ENCODE data around the gene SYTL5.

The SYTL5 gene

DNA sequence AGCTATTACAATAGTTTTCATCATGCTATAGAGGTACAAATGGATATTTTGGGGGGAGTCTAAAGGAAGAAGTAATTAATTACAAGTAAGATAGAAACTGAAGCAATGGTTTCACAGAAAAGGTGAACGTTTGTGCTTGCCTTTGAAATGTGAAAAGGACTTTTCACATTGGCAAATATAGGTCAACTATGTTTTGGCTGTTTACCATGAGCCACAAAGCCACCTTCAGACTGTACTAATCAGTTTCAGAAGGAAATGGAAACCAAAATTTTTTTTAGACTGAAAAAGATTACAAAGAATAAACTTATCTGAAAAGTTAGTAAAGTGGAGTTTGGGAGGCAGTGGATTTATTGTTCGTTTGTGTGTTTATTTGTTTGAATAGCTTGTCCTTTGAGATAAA, 32.1 kb downstream of the SYTL5 start:
- Histone ChIP-seq H3K4me3 (ENCODE audit: low read depth, low read length) (no peak overlapping the region), H3K27me3 (ENCODE audit: control insufficient read depth, insufficient read depth, low read length) (no peaks in the 10 kb centered on the region), H3K36me3 (ENCODE audit: control insufficient read depth, insufficient read depth, low read length) (no peaks in the 10 kb centered on the region), H3K9ac (ENCODE audit: low read depth, low read length) (no peak overlapping the region), H3K9me3 (ENCODE audit: control insufficient read depth, insufficient read depth, low read length) (no peaks in the 10 kb centered on the region), H3K4me1 (ENCODE audit: control insufficient read depth, insufficient read depth, low read length) (no peaks in the 10 kb centered on the region)

GRCh38 chrX:38041237-38041636, 34.9 kb downstream of the SYTL5 start:
- Histone ChIP-seq H3K36me3 (ENCODE audit: control insufficient read depth, insufficient read depth, low read length) (no peaks in the 10 kb centered on the region), H3K9me3 (ENCODE audit: control insufficient read depth, insufficient read depth, low read length) (no peaks in the 10 kb centered on the region), H3K4me3 (ENCODE audit: low read depth, low read length) (no peak overlapping the region), H3K27me3 (ENCODE audit: control insufficient read depth, insufficient read depth, low read length) (no peaks in the 10 kb centered on the region), H3K4me1 (ENCODE audit: control insufficient read depth, insufficient read depth, low read length) (no peaks in the 10 kb centered on the region), H3K9ac (ENCODE audit: low read depth, low read length) (no peak overlapping the region)

GRCh38 chrX:38044701-38045100, 38.3 kb downstream of the SYTL5 start:
- no peaks in the 10 kb centered on the region for H3K36me3 ChIP-seq (ENCODE audit: control insufficient read depth, insufficient read depth, low read length)

DNA sequence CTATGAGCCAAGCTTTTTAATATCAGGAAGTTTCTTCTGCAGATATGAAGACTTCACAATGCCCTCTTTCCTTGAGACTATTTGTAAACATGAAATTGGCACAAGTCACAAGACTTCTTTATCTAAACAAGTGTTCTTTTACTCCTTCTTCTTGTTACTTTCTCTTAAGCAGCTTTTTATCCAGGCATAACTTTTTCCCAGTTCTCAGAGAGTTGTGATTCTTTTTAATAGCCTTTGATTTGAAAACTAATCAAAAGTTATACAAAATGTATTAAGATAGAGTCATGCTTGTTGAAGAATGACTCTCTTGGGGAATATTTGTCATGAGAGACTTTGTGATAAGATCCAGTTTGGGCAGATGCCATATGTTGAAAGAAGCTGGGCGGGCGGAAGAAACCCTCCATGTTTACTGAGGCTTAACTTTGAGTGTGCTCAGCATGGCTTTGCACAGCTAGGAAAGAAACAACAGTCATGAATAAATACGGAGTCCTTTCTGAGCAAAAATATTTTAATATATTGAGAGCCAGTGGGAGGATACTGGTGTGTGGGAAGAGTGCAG, 39.3 kb downstream of the SYTL5 start:
- H3K9me3 ChIP-seq (ENCODE audit: control insufficient read depth, insufficient read depth, low read length): peaks cover under 1% of the 10 kb centered on the region
- H3K4me3 ChIP-seq (ENCODE audit: low read depth, low read length): no peak overlapping the region
- no peak overlapping the region for H3K9ac ChIP-seq (ENCODE audit: low read depth, low read length)
- no peaks in the 10 kb centered on the region for H3K4me1 ChIP-seq (ENCODE audit: control insufficient read depth, insufficient read depth, low read length)
- H3K36me3 ChIP-seq (ENCODE audit: control insufficient read depth, insufficient read depth, low read length): no peaks in the 10 kb centered on the region
- H3K27me3 ChIP-seq (ENCODE audit: control insufficient read depth, insufficient read depth, low read length): no peaks in the 10 kb centered on the region

More at GRCh38 chrX:38044701-38045100, 38.3 kb downstream of the SYTL5 start:
- Histone ChIP-seq H3K27me3 (ENCODE audit: control insufficient read depth, insufficient read depth, low read length) (no peaks in the 10 kb centered on the region), H3K9me3 (ENCODE audit: control insufficient read depth, insufficient read depth, low read length) (no peaks in the 10 kb centered on the region), H3K4me3 (ENCODE audit: low read depth, low read length) (no peak overlapping the region), H3K4me1 (ENCODE audit: control insufficient read depth, insufficient read depth, low read length) (no peaks in the 10 kb centered on the region), H3K9ac (ENCODE audit: low read depth, low read length) (no peak overlapping the region)

DNA sequence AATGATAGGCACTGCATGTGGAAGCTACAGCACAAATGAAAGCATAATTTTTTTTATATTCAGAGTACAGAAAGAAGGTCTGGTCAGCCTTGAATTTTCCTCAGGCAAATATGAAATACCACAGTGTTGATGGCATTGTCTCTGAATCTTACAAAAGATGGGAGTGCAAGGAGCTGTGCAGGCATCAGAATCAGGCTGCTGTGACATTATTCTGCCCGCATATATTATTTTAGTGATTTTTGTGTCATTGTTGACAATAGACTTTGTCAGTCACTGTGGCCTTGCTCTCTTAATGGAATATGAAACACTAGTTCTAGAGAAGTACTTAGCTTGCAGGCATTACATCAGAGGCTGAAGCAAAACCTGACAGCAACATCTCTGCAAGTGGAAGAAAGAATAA, 42.5 kb downstream of the SYTL5 start:
- Histone ChIP-seq H3K9ac (ENCODE audit: low read depth, low read length) (no peak overlapping the region), H3K27me3 (ENCODE audit: control insufficient read depth, insufficient read depth, low read length) (no peaks in the 10 kb centered on the region), H3K9me3 (ENCODE audit: control insufficient read depth, insufficient read depth, low read length) (peaks cover 3% of the 10 kb centered on the region), H3K4me1 (ENCODE audit: control insufficient read depth, insufficient read depth, low read length) (no peaks in the 10 kb centered on the region), H3K36me3 (ENCODE audit: control insufficient read depth, insufficient read depth, low read length) (no peaks in the 10 kb centered on the region), H3K4me3 (ENCODE audit: low read depth, low read length) (no peak overlapping the region)

DNA sequence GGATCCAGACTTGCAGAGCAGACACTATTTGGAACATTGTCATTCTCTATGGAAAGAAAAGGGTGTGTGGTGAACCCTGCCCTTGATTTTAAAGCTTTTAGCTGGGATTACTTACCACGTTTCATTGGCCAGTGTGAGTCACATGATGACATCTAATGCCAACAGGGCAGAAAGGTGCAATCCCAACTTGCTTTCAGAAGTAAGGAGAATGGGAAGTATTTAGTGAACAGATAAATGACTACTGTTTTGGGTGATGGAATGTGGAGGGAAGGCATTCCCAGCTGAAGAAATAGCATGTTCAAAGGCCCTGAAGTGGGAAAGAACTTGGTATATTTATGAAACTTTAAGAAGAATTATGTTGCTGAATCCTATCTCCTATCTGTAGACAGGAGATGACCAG, 44.5 kb downstream of the SYTL5 start:
- Histone ChIP-seq H3K4me3 (ENCODE audit: low read depth, low read length) (no peak overlapping the region), H3K36me3 (ENCODE audit: control insufficient read depth, insufficient read depth, low read length) (no peaks in the 10 kb centered on the region), H3K9me3 (ENCODE audit: control insufficient read depth, insufficient read depth, low read length) (peaks cover 3% of the 10 kb centered on the region), H3K9ac (ENCODE audit: low read depth, low read length) (no peak overlapping the region), H3K27me3 (ENCODE audit: control insufficient read depth, insufficient read depth, low read length) (no peaks in the 10 kb centered on the region), H3K4me1 (ENCODE audit: control insufficient read depth, insufficient read depth, low read length) (no peaks in the 10 kb centered on the region)

DNA sequence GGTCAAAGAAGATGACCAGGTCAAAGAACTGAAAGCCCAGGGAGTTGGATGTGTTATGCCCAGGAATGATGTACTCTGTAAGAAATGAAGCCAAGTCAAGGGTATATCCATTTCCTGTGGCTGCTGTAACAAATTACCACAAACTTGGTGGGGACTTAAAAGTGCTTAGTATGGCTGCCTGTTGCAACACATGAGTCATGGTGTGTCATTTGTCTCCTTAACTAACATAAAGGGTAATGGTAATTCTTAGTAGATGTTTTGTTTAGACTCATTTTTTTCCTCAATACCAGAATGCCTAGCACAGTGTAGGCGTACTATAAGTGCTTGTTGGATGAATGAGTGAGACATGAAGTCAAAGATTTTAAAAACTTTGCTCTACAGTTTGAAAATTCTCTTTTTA, 45.7 kb downstream of the SYTL5 start:
- H3K4me1 ChIP-seq (ENCODE audit: control insufficient read depth, insufficient read depth, low read length): no peaks in the 10 kb centered on the region
- H3K9ac ChIP-seq (ENCODE audit: low read depth, low read length): no peak overlapping the region
- H3K4me3 ChIP-seq (ENCODE audit: low read depth, low read length): no peak overlapping the region
- no peaks in the 10 kb centered on the region for H3K27me3 ChIP-seq (ENCODE audit: control insufficient read depth, insufficient read depth, low read length)
- peaks cover 3% of the 10 kb centered on the region for H3K9me3 ChIP-seq (ENCODE audit: control insufficient read depth, insufficient read depth, low read length)
- no peaks in the 10 kb centered on the region for H3K36me3 ChIP-seq (ENCODE audit: control insufficient read depth, insufficient read depth, low read length)

DNA sequence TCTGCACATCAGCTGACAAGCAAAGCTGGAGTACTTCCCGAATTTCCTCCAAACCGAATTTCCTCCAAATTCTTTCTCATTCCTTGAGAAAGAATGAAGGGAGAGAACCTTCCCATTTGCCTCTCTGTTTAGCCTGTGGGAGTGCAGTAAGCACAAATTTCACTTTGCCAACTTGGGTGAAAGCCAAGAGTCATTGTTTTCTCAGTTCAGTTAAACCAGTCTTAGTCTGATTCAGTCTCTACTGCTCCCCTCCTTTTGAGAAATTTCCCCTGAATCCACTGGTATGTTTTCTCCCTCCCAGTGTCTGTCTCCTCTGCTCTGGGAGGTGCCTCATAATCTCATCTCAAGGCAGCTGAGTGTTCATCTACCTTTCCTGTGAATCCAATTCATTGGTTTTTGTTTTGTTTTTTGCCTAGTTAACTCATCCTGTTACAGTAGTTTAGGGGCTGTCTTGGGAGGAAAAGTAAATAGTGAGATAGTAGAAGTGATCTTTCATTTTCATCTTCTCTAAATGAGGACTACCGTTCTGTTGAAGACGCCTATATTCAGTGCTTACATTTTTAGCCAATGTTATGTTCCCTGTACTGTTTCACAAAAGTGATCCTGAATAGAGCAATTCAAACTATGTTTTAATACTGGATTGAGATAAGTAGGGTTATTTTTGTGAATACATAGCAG, 49.0 kb downstream of the SYTL5 start:
- H3K9ac ChIP-seq (ENCODE audit: low read depth, low read length): no peak overlapping the region
- no peaks in the 10 kb centered on the region for H3K36me3 ChIP-seq (ENCODE audit: control insufficient read depth, insufficient read depth, low read length)
- H3K4me1 ChIP-seq (ENCODE audit: control insufficient read depth, insufficient read depth, low read length): no peaks in the 10 kb centered on the region
- H3K4me3 ChIP-seq (ENCODE audit: low read depth, low read length): no peak overlapping the region
- peaks cover 3% of the 10 kb centered on the region for H3K9me3 ChIP-seq (ENCODE audit: control insufficient read depth, insufficient read depth, low read length)
- H3K27me3 ChIP-seq (ENCODE audit: control insufficient read depth, insufficient read depth, low read length): no peaks in the 10 kb centered on the region

GRCh38 chrX:38060331-38060878, 54.1 kb downstream of the SYTL5 start:
- H3K4me1 ChIP-seq (ENCODE audit: control insufficient read depth, insufficient read depth, low read length): no peaks in the 10 kb centered on the region
- H3K4me3 ChIP-seq (ENCODE audit: low read depth, low read length): no peak overlapping the region
- no peaks in the 10 kb centered on the region for H3K36me3 ChIP-seq (ENCODE audit: control insufficient read depth, insufficient read depth, low read length)
- H3K27me3 ChIP-seq (ENCODE audit: control insufficient read depth, insufficient read depth, low read length): no peaks in the 10 kb centered on the region
- no peaks in the 10 kb centered on the region for H3K9me3 ChIP-seq (ENCODE audit: control insufficient read depth, insufficient read depth, low read length)
- H3K9ac ChIP-seq (ENCODE audit: low read depth, low read length): no peak overlapping the region

GRCh38 chrX:38061335-38061734, 55.0 kb downstream of the SYTL5 start:
- no peaks in the 10 kb centered on the region for H3K36me3 ChIP-seq (ENCODE audit: control insufficient read depth, insufficient read depth, low read length)
- no peaks in the 10 kb centered on the region for H3K27me3 ChIP-seq (ENCODE audit: control insufficient read depth, insufficient read depth, low read length)
- no peak overlapping the region for H3K9ac ChIP-seq (ENCODE audit: low read depth, low read length)
- no peak overlapping the region for H3K4me3 ChIP-seq (ENCODE audit: low read depth, low read length)
- H3K9me3 ChIP-seq (ENCODE audit: control insufficient read depth, insufficient read depth, low read length): no peaks in the 10 kb centered on the region
- H3K4me1 ChIP-seq (ENCODE audit: control insufficient read depth, insufficient read depth, low read length): no peaks in the 10 kb centered on the region

- Histone ChIP-seq H3K9ac (ENCODE audit: low read depth, low read length) (no peak overlapping the region), H3K4me3 (ENCODE audit: low read depth, low read length) (no peak overlapping the region), H3K9me3 (ENCODE audit: control insufficient read depth, insufficient read depth, low read length) (no peaks in the 10 kb centered on the region), H3K36me3 (ENCODE audit: control insufficient read depth, insufficient read depth, low read length) (no peaks in the 10 kb centered on the region), H3K4me1 (ENCODE audit: control insufficient read depth, insufficient read depth, low read length) (no peaks in the 10 kb centered on the region), H3K27me3 (ENCODE audit: control insufficient read depth, insufficient read depth, low read length) (no peaks in the 10 kb centered on the region)
These were observed 60.6 kb downstream of the SYTL5 start for GRCh38 chrX:38066934-38067333.

DNA sequence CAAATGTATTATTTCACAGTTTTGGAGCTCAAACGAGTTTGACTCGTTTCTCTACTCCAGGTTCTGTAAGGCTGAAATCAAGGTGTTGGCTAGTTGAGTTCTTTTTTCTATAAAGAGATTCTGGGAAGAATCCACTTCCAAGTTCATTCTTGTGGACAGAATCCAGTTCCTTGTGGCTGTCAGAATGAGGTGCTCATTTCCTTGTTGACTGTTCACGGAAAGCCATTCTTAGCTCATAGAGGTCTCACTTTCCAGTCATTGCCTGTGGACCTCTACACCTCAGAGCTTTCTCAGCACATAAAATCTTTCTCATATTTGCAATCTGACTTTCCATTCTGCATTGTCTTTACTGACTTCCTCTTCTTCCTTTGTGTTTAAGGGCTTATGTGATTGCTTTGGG, 62.9 kb downstream of the SYTL5 start:
- Histone ChIP-seq H3K36me3 (ENCODE audit: control insufficient read depth, insufficient read depth, low read length) (no peaks in the 10 kb centered on the region), H3K4me1 (ENCODE audit: control insufficient read depth, insufficient read depth, low read length) (no peaks in the 10 kb centered on the region), H3K27me3 (ENCODE audit: control insufficient read depth, insufficient read depth, low read length) (no peaks in the 10 kb centered on the region), H3K9me3 (ENCODE audit: control insufficient read depth, insufficient read depth, low read length) (peaks cover 3% of the 10 kb centered on the region), H3K9ac (ENCODE audit: low read depth, low read length) (no peak overlapping the region), H3K4me3 (ENCODE audit: low read depth, low read length) (no peak overlapping the region)

All from iPS-15b (cell line).